Stimulated activated CD8-positive, alpha-beta memory T cell treated with anti-CD3 and anti-CD28 coated beads, Interleukin-7, amount 100 ng/mL, for 1 hour (primary cell): ENCODE results near the gene JARID2.

Experiments used
- DNase-seq, 2 donors: peaks; one replicate each; pipeline ENCODE4 v3.0.0-alpha.2; 2020; ENCODE audit warnings: low read depth in 2 of 2

JARID2 gene

DNA sequence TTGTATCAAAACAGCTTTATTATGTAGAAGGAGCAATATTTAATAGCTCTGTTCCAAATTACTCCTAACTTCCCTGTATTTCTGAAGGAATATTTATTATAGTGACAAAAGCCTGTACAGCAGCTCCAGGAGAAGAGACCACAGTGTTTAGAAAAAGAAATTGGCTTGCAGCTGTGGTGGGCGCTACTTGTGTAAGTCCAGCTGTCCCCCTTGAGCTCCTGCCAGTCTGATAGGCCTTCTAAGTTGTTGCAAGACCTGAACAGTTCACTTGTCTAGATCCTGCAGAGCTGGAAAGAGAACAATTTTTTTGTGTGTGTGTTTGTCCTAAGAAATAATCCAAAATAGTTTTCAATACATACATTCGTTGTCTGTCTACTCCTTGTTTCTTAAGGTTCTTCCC lies 86.6 kb downstream of the JARID2 start:
- no peak for DNase-seq

- DNase-seq: no peak
Observed at GRCh38 chr6:15335385-15335784, 89.5 kb downstream of the JARID2 start.

DNA sequence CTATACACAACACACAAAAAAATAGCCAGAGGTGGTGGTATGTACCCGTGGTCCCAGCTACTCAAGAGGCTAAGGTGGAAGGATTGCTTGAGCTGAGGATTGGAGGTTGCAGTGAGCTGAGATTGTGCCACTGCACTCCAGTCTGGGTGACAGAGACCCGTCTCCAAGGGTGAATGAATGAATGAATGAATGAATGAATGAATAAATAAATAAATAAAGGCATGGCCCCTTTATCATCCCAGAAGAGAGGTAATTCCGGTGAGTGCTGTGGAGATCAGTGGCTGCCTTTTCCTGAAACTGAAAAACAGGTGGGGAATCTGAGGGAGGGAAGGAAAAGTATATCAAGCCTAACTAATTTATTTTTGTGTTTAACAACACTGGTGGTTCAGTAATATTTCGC lies 90.0 kb downstream of the JARID2 start:
- DNase-seq: no peak

GRCh38 chr6:15336900-15337560 lies 91.2 kb downstream of the JARID2 start:
- no peak for DNase-seq

- DNase-seq: no peak
Observed at GRCh38 chr6:15337582-15337981, 91.7 kb downstream of the JARID2 start.

GRCh38 chr6:15338476-15338875 lies 92.6 kb downstream of the JARID2 start:
- DNase-seq: no peak

DNA sequence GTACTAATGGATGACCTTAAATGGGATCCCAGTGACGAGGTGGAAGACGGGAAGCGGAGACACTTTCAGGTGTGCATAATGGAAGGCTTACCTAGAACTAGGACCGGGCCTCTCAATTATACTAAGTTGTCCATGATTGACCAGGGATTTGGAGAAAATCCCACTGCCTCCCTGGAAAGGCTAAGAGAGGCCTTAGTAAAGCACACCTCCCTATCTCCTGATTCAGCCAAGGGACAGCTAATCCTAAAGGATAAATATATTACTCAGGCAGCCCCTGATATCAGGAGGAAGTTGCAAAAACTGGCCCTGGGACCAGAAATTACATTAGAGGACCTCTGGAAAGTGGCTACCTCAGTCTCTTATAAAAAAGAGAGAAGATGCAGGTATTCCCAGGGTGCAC lies 93.2 kb downstream of the JARID2 start:
- no peak for DNase-seq

GRCh38 chr6:15340105-15340601 lies 94.3 kb downstream of the JARID2 start:
- DNase-seq: no peak

- no peak for DNase-seq
Observed at GRCh38 chr6:15340775-15341174, 94.9 kb downstream of the JARID2 start.

- DNase-seq: no peak
Observed at GRCh38 chr6:15341311-15342001, 95.6 kb downstream of the JARID2 start.

- no peak for DNase-seq
Observed at GRCh38 chr6:15342114-15342513, 96.2 kb downstream of the JARID2 start.

DNA sequence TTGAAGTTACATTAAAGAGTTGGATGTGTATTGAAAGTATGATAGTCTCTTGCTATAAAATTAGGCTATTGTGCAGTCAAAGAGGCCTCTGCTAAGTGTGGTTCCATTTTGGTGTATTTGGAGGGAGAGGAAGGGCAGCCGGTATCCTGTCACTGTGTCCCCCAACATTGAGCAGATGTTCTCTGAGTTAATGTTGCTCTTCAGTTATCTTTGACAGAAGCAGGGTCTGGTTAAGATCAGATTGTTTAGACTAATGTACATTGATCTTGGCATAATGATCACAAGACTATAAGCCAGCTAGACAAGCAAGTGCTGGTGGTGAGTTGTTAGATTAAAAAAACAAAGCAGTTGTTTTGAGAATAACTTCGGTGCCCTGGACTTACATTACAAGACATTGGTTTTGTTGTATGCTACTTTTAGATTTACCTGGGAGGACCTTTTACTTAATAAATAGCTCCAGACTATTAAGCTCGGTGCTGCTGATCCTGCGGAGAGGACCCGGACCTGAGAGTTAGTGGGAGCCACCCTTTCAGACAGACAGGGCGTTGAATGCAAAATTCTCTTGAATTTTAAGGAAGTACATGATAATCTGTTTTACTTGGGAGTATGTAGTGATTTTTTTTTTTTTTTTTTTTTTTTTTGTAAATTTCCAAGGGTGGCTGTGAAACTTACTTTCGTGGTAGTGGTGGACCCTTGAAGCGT lies 97.8 kb downstream of the JARID2 start:
- no peak for DNase-seq

DNA sequence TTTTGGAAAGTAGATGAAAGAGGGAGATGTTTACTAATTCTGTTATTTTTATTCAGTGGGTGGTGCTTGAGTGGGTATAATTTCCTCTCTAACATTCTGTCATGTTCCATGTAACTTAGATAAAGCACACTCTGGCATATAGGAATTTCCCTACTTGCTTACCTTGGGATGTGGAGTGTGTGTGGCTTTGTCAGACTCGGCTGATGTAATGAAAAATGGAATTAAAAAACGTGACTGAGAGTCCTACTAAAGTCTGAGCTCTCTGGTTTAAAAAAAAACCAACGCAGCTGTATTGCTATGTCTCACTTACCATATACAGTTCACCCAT lies 98.3 kb downstream of the JARID2 start:
- no peak for DNase-seq

- no peak for DNase-seq
Observed at GRCh38 chr6:15344831-15345230, 99.0 kb downstream of the JARID2 start.

GRCh38 chr6:15346315-15346714 lies 100.4 kb downstream of the JARID2 start:
- DNase-seq: no peak

GRCh38 chr6:15348528-15348927 lies 102.7 kb downstream of the JARID2 start:
- DNase-seq: no peak

GRCh38 chr6:15349379-15349778 lies 103.5 kb downstream of the JARID2 start:
- no peak for DNase-seq

DNA sequence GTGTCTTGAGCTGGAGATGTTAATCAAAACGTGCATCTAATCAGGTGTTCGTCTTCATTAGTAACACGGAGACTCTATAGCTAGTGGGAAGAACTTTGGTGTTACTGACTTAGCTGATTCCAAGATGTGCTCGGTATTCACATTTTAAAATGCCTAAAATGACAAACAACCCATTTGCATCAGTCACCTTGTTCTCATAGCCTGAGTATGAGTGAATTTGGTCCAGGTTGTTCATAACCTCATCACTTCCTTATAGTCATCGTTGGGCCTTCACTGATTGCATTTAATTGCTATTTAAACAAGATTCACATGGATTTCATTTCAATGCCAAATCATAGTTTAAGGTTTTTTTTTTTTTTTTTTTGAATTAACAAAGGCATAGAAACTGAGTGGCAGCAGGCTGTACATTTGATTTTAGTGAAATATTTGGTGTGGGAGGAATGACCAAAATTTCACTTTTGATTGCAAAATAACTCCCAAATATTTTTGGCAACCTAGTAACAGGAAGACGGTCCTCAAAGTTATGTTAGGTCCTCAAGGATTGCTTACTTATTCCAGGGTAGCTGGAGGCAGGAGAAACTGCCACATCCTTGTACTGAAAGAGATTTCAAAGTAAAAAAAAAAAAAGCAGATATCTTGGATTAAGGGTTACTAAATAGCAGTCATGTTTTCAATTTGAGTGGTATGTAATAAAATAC lies 104.7 kb downstream of the JARID2 start:
- DNase-seq: no peak

GRCh38 chr6:15351631-15352030 lies 105.8 kb downstream of the JARID2 start:
- DNase-seq: no peak

GRCh38 chr6:15352220-15352619 lies 106.4 kb downstream of the JARID2 start:
- DNase-seq: no peak

DNA sequence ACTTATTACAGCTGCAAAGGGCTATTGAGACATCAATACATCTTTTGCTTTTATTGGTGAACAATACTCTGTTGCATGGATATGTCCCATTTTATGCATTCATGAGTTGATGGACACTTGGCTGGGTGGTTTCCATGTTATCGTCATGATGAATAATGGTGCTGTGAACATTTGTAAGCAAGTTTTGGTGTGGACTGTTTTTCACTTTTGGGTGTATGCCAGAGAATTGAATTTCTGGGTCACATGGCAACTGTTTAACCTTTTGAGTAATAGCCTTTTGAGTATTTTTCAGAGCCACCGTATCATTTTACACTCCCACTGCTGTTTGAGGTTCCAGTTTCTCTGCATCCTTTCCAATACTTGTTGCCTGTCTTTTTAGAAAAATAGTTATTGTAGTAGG lies 107.0 kb downstream of the JARID2 start:
- no peak for DNase-seq

DNA sequence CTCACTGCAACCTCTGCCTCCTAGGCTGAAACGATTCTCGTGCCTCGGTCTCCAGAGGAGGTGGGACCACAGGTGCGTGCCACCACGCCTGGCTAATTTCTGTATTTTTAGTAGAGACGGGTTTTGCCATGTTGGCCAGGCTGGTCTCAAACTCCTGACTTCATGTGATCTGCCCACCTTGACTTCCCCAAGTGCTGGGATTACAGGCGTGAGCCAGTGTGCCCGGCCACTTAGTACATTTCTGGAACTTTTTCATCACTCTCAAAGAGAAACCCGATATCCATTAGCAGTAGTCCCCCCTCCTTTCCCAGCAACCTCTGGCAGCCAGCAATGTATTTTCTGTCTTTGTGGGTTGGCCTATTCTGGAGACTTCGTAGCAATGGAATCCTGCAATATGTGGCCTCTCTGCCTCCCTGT lies 109.8 kb downstream of the JARID2 start:
- no peak for DNase-seq
